Measurements from ENCODE around the gene MYO1D. TPM values are rescaled to one million over a fixed set of nuclear protein-coding genes. Genes with fewer than 3 reads are reported as not detected.

MYO1D gene
- total and polyA plus RNA-seq, 5 donors from 2014 or later, result 1.5 to 8.2 (median 2.7) TPM

- H3K27ac ChIP-seq (ENCODE audit: insufficient read depth, low read length, poor library complexity, severe bottlenecking), result no peak overlapping the region
- H3K27me3 ChIP-seq (ENCODE audit: control insufficient read depth, insufficient read depth, low read length), result peaks cover 3% of the 10 kb centered on the region
- Mint-ChIP-seq H3K9me3 (no peaks in the 10 kb centered on the region), H3K27me3 (peaks cover 10% of the 10 kb centered on the region), H3K27ac (no peak overlapping the region), H3K4me3 (no peak overlapping the region), H3K4me1 (peaks cover 0 to 3% (median 0%) of the 10 kb centered on the region in 4 donors), H3K36me3 (no peaks in the 10 kb centered on the region)
- DNase-seq, result no peak
- no peak overlapping the region for H3K4me3 ChIP-seq (ENCODE audit: low read depth, low read length)
- no peaks in the 10 kb centered on the region for H3K36me3 ChIP-seq (ENCODE audit: control insufficient read depth, insufficient read depth, low read length)
- ATAC-seq (ENCODE audit: low read depth in 2 of 2), result no peak
- no peaks in the 10 kb centered on the region for H3K4me1 ChIP-seq (ENCODE audit: control insufficient read depth, insufficient read depth, low read length, poor library complexity, severe bottlenecking)
- no peaks in the 10 kb centered on the region for H3K9me3 ChIP-seq (ENCODE audit: control insufficient read depth in 2 of 2, low read length in 2 of 2)
Observed at GRCh38 chr17:32798938-32799337, 78.0 kb downstream of the MYO1D start.

GRCh38 chr17:32795339-32795979, 81.5 kb downstream of the MYO1D start:
- H3K4me1 Mint-ChIP-seq, result peaks cover 0 to 3% (median 0%) of the 10 kb centered on the region in 4 donors
- no peak overlapping the region for H3K27ac ChIP-seq (ENCODE audit: insufficient read depth, low read length, poor library complexity, severe bottlenecking)
- ATAC-seq (ENCODE audit: low read depth in 2 of 2) (no peak), DNase-seq (no peak)
- H3K36me3 Mint-ChIP-seq, result no peaks in the 10 kb centered on the region
- H3K9me3 ChIP-seq (ENCODE audit: control insufficient read depth in 2 of 2, low read length in 2 of 2), result no peaks in the 10 kb centered on the region
- H3K4me3 Mint-ChIP-seq, result no peak overlapping the region
- no peak overlapping the region for H3K27ac Mint-ChIP-seq
- H3K9me3 Mint-ChIP-seq, result no peaks in the 10 kb centered on the region
- no peaks in the 10 kb centered on the region for H3K36me3 ChIP-seq (ENCODE audit: control insufficient read depth, insufficient read depth, low read length)
- H3K27me3 Mint-ChIP-seq, result peaks cover 10% of the 10 kb centered on the region
- no peaks in the 10 kb centered on the region for H3K4me1 ChIP-seq (ENCODE audit: control insufficient read depth, insufficient read depth, low read length, poor library complexity, severe bottlenecking)
- peaks cover 3% of the 10 kb centered on the region for H3K27me3 ChIP-seq (ENCODE audit: control insufficient read depth, insufficient read depth, low read length)
- H3K4me3 ChIP-seq (ENCODE audit: low read depth, low read length), result no peak overlapping the region

GRCh38 chr17:32794533-32795246, 82.2 kb downstream of the MYO1D start:
- Mint-ChIP-seq H3K27me3 (peaks cover 10% of the 10 kb centered on the region), H3K4me3 (no peak overlapping the region), H3K9me3 (no peaks in the 10 kb centered on the region), H3K27ac (no peak overlapping the region), H3K36me3 (no peaks in the 10 kb centered on the region), H3K4me1 (peaks cover 0 to 3% (median 0%) of the 10 kb centered on the region in 4 donors)
- DNase-seq, result no peak
- H3K4me1 ChIP-seq (ENCODE audit: control insufficient read depth, insufficient read depth, low read length, poor library complexity, severe bottlenecking), result no peaks in the 10 kb centered on the region
- no peaks in the 10 kb centered on the region for H3K9me3 ChIP-seq (ENCODE audit: control insufficient read depth in 2 of 2, low read length in 2 of 2)
- H3K27ac ChIP-seq (ENCODE audit: insufficient read depth, low read length, poor library complexity, severe bottlenecking), result no peak overlapping the region
- H3K27me3 ChIP-seq (ENCODE audit: control insufficient read depth, insufficient read depth, low read length), result peaks cover 3% of the 10 kb centered on the region
- H3K4me3 ChIP-seq (ENCODE audit: low read depth, low read length), result no peak overlapping the region
- no peak for ATAC-seq (ENCODE audit: low read depth in 2 of 2)
- H3K36me3 ChIP-seq (ENCODE audit: control insufficient read depth, insufficient read depth, low read length), result no peaks in the 10 kb centered on the region

GRCh38 chr17:32793841-32794240, 83.1 kb downstream of the MYO1D start:
- Histone ChIP-seq H3K27ac (ENCODE audit: insufficient read depth, low read length, poor library complexity, severe bottlenecking) (no peak overlapping the region), H3K4me1 (ENCODE audit: control insufficient read depth, insufficient read depth, low read length, poor library complexity, severe bottlenecking) (no peaks in the 10 kb centered on the region), H3K27me3 (ENCODE audit: control insufficient read depth, insufficient read depth, low read length) (no peaks in the 10 kb centered on the region), H3K9me3 (ENCODE audit: control insufficient read depth in 2 of 2, low read length in 2 of 2) (no peaks in the 10 kb centered on the region), H3K36me3 (ENCODE audit: control insufficient read depth, insufficient read depth, low read length) (no peaks in the 10 kb centered on the region), H3K4me3 (ENCODE audit: low read depth, low read length) (no peak overlapping the region)
- no peaks in the 10 kb centered on the region for H3K9me3 Mint-ChIP-seq
- no peak overlapping the region for H3K27ac Mint-ChIP-seq
- no peak overlapping the region for H3K4me3 Mint-ChIP-seq
- no peak for ATAC-seq (ENCODE audit: low read depth in 2 of 2)
- peaks cover 2% of the 10 kb centered on the region for H3K27me3 Mint-ChIP-seq
- H3K4me1 Mint-ChIP-seq, result peaks cover 0 to 3% (median 0%) of the 10 kb centered on the region in 4 donors
- H3K36me3 Mint-ChIP-seq, result no peaks in the 10 kb centered on the region
- DNase-seq, result no peak

GRCh38 chr17:32792207-32792606, 84.7 kb downstream of the MYO1D start:
- Mint-ChIP-seq H3K36me3 (no peaks in the 10 kb centered on the region), H3K9me3 (no peaks in the 10 kb centered on the region), H3K27me3 (no peaks in the 10 kb centered on the region), H3K4me3 (no peak overlapping the region), H3K27ac (no peak overlapping the region), H3K4me1 (no peaks in the 10 kb centered on the region)
- H3K4me3 ChIP-seq (ENCODE audit: low read depth, low read length), result no peak overlapping the region
- H3K27ac ChIP-seq (ENCODE audit: insufficient read depth, low read length, poor library complexity, severe bottlenecking), result no peak overlapping the region
- ATAC-seq (ENCODE audit: low read depth in 2 of 2) (no peak), DNase-seq (no peak)
- no peaks in the 10 kb centered on the region for H3K36me3 ChIP-seq (ENCODE audit: control insufficient read depth, insufficient read depth, low read length)
- H3K9me3 ChIP-seq (ENCODE audit: control insufficient read depth in 2 of 2, low read length in 2 of 2), result no peaks in the 10 kb centered on the region
- H3K27me3 ChIP-seq (ENCODE audit: control insufficient read depth, insufficient read depth, low read length), result no peaks in the 10 kb centered on the region
- H3K4me1 ChIP-seq (ENCODE audit: control insufficient read depth, insufficient read depth, low read length, poor library complexity, severe bottlenecking), result no peaks in the 10 kb centered on the region

- H3K27ac Mint-ChIP-seq, result no peak overlapping the region
- H3K4me1 Mint-ChIP-seq, result no peaks in the 10 kb centered on the region
- no peak overlapping the region for H3K4me3 ChIP-seq (ENCODE audit: low read depth, low read length)
- peaks cover 5% of the 10 kb centered on the region for H3K27me3 Mint-ChIP-seq
- no peaks in the 10 kb centered on the region for H3K36me3 Mint-ChIP-seq
- H3K27ac ChIP-seq (ENCODE audit: insufficient read depth, low read length, poor library complexity, severe bottlenecking), result no peak overlapping the region
- no peaks in the 10 kb centered on the region for H3K9me3 Mint-ChIP-seq
- no peak overlapping the region for H3K4me3 Mint-ChIP-seq
- H3K9me3 ChIP-seq (ENCODE audit: control insufficient read depth in 2 of 2, low read length in 2 of 2), result no peaks in the 10 kb centered on the region
- H3K36me3 ChIP-seq (ENCODE audit: control insufficient read depth, insufficient read depth, low read length), result no peaks in the 10 kb centered on the region
- DNase-seq, result no peak
- ATAC-seq (ENCODE audit: low read depth in 2 of 2), result no peak
- no peaks in the 10 kb centered on the region for H3K27me3 ChIP-seq (ENCODE audit: control insufficient read depth, insufficient read depth, low read length)
- H3K4me1 ChIP-seq (ENCODE audit: control insufficient read depth, insufficient read depth, low read length, poor library complexity, severe bottlenecking), result no peaks in the 10 kb centered on the region
Observed at GRCh38 chr17:32786169-32786568, 90.8 kb downstream of the MYO1D start.

GRCh38 chr17:32784113-32784512, 92.8 kb downstream of the MYO1D start:
- Mint-ChIP-seq H3K9me3 (no peaks in the 10 kb centered on the region), H3K4me1 (no peaks in the 10 kb centered on the region), H3K36me3 (no peaks in the 10 kb centered on the region), H3K27me3 (peaks cover 5% of the 10 kb centered on the region), H3K4me3 (no peak overlapping the region), H3K27ac (no peak overlapping the region)
- no peak for ATAC-seq (ENCODE audit: low read depth in 2 of 2)
- Histone ChIP-seq H3K27ac (ENCODE audit: insufficient read depth, low read length, poor library complexity, severe bottlenecking) (no peak overlapping the region), H3K4me1 (ENCODE audit: control insufficient read depth, insufficient read depth, low read length, poor library complexity, severe bottlenecking) (no peaks in the 10 kb centered on the region), H3K4me3 (ENCODE audit: low read depth, low read length) (no peak overlapping the region), H3K27me3 (ENCODE audit: control insufficient read depth, insufficient read depth, low read length) (no peaks in the 10 kb centered on the region), H3K9me3 (ENCODE audit: control insufficient read depth in 2 of 2, low read length in 2 of 2) (no peaks in the 10 kb centered on the region), H3K36me3 (ENCODE audit: control insufficient read depth, insufficient read depth, low read length) (no peaks in the 10 kb centered on the region)
- DNase-seq, result no peak

GRCh38 chr17:32783602-32784001, 93.3 kb downstream of the MYO1D start:
- Mint-ChIP-seq H3K4me3 (no peak overlapping the region), H3K4me1 (no peaks in the 10 kb centered on the region), H3K27me3 (peaks cover 5% of the 10 kb centered on the region), H3K9me3 (no peaks in the 10 kb centered on the region), H3K36me3 (no peaks in the 10 kb centered on the region), H3K27ac (no peak overlapping the region)
- DNase-seq, result peak in 2 of 3 donors; percentile 59 to 70
- no peak overlapping the region for H3K4me3 ChIP-seq (ENCODE audit: low read depth, low read length)
- no peak overlapping the region for H3K27ac ChIP-seq (ENCODE audit: insufficient read depth, low read length, poor library complexity, severe bottlenecking)
- no peaks in the 10 kb centered on the region for H3K27me3 ChIP-seq (ENCODE audit: control insufficient read depth, insufficient read depth, low read length)
- ATAC-seq (ENCODE audit: low read depth in 2 of 2), result no peak
- no peaks in the 10 kb centered on the region for H3K4me1 ChIP-seq (ENCODE audit: control insufficient read depth, insufficient read depth, low read length, poor library complexity, severe bottlenecking)
- H3K9me3 ChIP-seq (ENCODE audit: control insufficient read depth in 2 of 2, low read length in 2 of 2), result no peaks in the 10 kb centered on the region
- no peaks in the 10 kb centered on the region for H3K36me3 ChIP-seq (ENCODE audit: control insufficient read depth, insufficient read depth, low read length)
